Transverse colon (tissue), 4 donors: ENCODE measurements around the gene TMEM178B.

Experiments used
- CTCF ChIP-seq, 5 experiments: fragments of 200-600 bp in 3 of 5; fragments of 450-650 bp in 2 of 5; sonication (generic) in 3 of 5; IDR thresholded peaks; 1 replicate in 2 of 5; 2 replicates in 3 of 5; pipeline ENCODE4 v1.5.1; 2016 to 2017; ENCODE audit warnings: antibody characterized with exemption in 5 of 5, inconsistent platforms in 3 of 5, mild to moderate bottlenecking in 2 of 5, moderate library complexity in 1 of 5
- EP300 ChIP-seq: sonication (generic); formaldehyde crosslinking; IDR thresholded peaks from one replicate; pipeline ENCODE4 v1.6.1; 2017; ENCODE audit warnings: antibody characterized with exemption, low read depth
- POLR2A ChIP-seq: fragments of 450-650 bp; IDR thresholded peaks from one replicate; pipeline ENCODE4 v1.6.1; 2016; ENCODE audit warnings: antibody characterized with exemption, mild to moderate bottlenecking, moderate library complexity
- POLR2AphosphoS5 ChIP-seq, 3 donors: sonication (generic); formaldehyde crosslinking; IDR thresholded peaks; one replicate each; pipeline ENCODE4 v1.6.1; 2016; ENCODE audit warnings: antibody characterized with exemption in 3 of 3

GRCh38 chr7:141369422-141369821 is 295.6 kb downstream of the TMEM178B start:
- TF ChIP-seq POLR2A = no peak
- no peak for TF ChIP-seq CTCF (IDR thresholded peaks at IDR 0.05)
- TF ChIP-seq POLR2AphosphoS5 (IDR thresholded peaks at IDR 0.05) = no peak
- no peak for TF ChIP-seq EP300
